Cardiac fibroblast (primary cell): Measurements from ENCODE around the gene SESN1.
"Not testable (repeated sequence)": the region's sequence is repeated elsewhere in the genome, so short reads cannot be mapped to it uniquely, and the experiment has no call there.

Source experiments
- DNase-seq, 2 donors: peaks; one replicate each; pipeline versions ENCODE4 v3.0.0 to v3.0.0-alpha.2; 2010; ENCODE audit warnings: low read depth in 2 of 2
- H3K4me3 ChIP-seq, 2 donors: replicated peaks in 1 of 2; 1 replicate in 1 of 2; 2 replicates in 1 of 2; pipeline ENCODE4 v1.5.1; 2011; ENCODE audit warnings: low read depth in 2 of 2, low read length in 2 of 2, mild to moderate bottlenecking in 2 of 2, moderate library complexity in 1 of 2
- TF ChIP-seq, protein P1 (sequence below): IDR thresholded peaks from one replicate; pipeline ENCODE4 v1.5.1; 2011; ENCODE audit warnings: low read depth, mild to moderate bottlenecking, low read length, inconsistent platforms

The SESN1 gene

GRCh38 chr6:109124219-109124618 lies 29.6 kb upstream of the SESN1 start:
- DNase-seq: no peak
- no peak overlapping the region for H3K4me3 ChIP-seq
- TF ChIP-seq, protein P1, sequence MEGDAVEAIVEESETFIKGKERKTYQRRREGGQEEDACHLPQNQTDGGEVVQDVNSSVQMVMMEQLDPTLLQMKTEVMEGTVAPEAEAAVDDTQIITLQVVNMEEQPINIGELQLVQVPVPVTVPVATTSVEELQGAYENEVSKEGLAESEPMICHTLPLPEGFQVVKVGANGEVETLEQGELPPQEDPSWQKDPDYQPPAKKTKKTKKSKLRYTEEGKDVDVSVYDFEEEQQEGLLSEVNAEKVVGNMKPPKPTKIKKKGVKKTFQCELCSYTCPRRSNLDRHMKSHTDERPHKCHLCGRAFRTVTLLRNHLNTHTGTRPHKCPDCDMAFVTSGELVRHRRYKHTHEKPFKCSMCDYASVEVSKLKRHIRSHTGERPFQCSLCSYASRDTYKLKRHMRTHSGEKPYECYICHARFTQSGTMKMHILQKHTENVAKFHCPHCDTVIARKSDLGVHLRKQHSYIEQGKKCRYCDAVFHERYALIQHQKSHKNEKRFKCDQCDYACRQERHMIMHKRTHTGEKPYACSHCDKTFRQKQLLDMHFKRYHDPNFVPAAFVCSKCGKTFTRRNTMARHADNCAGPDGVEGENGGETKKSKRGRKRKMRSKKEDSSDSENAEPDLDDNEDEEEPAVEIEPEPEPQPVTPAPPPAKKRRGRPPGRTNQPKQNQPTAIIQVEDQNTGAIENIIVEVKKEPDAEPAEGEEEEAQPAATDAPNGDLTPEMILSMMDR: no peak

- DNase-seq: peak; percentile 28 to 38
- TF ChIP-seq, protein P1: no peak
- no peak overlapping the region for H3K4me3 ChIP-seq
Measured at GRCh38 chr6:109121411-109121810, 26.8 kb upstream of the SESN1 start.

DNA sequence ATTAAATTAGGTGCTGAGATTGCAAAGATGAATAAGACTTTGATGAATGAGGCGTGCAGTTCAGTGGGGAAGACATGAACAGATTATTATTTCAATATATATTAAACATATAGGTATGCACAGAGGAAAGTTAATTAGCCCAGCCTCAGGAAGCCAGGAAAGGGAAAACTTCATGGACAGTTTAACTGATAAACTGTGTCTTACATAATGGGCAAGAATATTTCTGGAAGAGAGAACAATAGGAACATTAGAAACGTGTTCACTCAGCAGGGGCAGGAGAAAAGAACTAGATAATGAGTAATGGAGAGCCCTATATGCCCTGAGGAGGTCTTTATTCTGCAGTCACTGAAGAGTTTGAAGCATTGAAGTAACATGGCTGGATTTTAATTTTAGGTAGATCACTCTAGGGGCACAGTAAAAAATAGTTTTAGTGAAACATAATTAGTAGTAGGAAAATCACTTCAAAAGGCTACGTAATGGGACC lies 24.3 kb upstream of the SESN1 start:
- no peak overlapping the region for H3K4me3 ChIP-seq
- TF ChIP-seq, protein P1: no peak
- DNase-seq: peak in 1 of 2 donors; percentile 15

- H3K4me3 ChIP-seq: no peak overlapping the region
- DNase-seq: no peak
- TF ChIP-seq, protein P1: no peak
Measured at GRCh38 chr6:109118337-109118736, 23.7 kb upstream of the SESN1 start.

- no peak overlapping the region for H3K4me3 ChIP-seq
- TF ChIP-seq, protein P1: no peak
- no peak for DNase-seq
Measured at GRCh38 chr6:109117346-109118035, 22.8 kb upstream of the SESN1 start.

GRCh38 chr6:109112663-109113062 lies 18.0 kb upstream of the SESN1 start:
- not testable (repeated sequence) for DNase-seq, H3K4me3 ChIP-seq

- H3K4me3 ChIP-seq, DNase-seq: not testable (repeated sequence)
Measured at GRCh38 chr6:109109663-109110062, 15.0 kb upstream of the SESN1 start.

- H3K4me3 ChIP-seq: no peak overlapping the region
- TF ChIP-seq, protein P1: no peak
- no peak for DNase-seq
Measured at GRCh38 chr6:109105681-109106080, 11.0 kb upstream of the SESN1 start.
